Uterus (tissue), 2 donors: ENCODE measurements around the gene OPCML.

ENCODE experiments used
- CTCF ChIP-seq, 4 experiments: fragments of 200-600 bp in 2 of 4; fragments of 450-650 bp in 2 of 4; sonication (generic) in 2 of 4; IDR thresholded peaks; one replicate each; pipeline ENCODE4 v1.5.1; 2016 to 2019; ENCODE audit warnings: antibody characterized with exemption in 4 of 4, mild to moderate bottlenecking in 2 of 4, moderate library complexity in 1 of 4
- POLR2A ChIP-seq, 2 donors: fragments of 450-650 bp; IDR thresholded peaks; one replicate each; pipeline ENCODE4 v1.6.1; 2016; ENCODE audit warnings: antibody characterized with exemption in 2 of 2, mild to moderate bottlenecking in 1 of 2, moderate library complexity in 1 of 2

GRCh38 chr11:132743601-132744000 is 788.7 kb downstream of the OPCML start:
- TF ChIP-seq CTCF (IDR thresholded peaks at IDR 0.05) (no peak), POLR2A (IDR thresholded peaks at IDR 0.05) (no peak)
